Suprapubic skin (tissue), 4 donors: ENCODE data around the gene SLC25A39. TPM values are rescaled to one million over a fixed set of nuclear protein-coding genes. Genes with fewer than 3 reads are reported as not detected.
A peak's percentile ranks its signal among the peaks of the same experiment; 100 is the strongest.

ENCODE experiments used
- DNase-seq, 2 donors: peaks; one replicate each; pipeline ENCODE4 v3.0.0-alpha.2; 2019; ENCODE audit warnings: low spot score in 2 of 2
- H3K27ac ChIP-seq: fragments of 200-600 bp; sonication (generic); one replicate; pipeline ENCODE4 v1.5.1; 2019
- H3K27me3 ChIP-seq: fragments of 200-600 bp; sonication (generic); one replicate; pipeline ENCODE4 v1.5.1; 2019
- H3K36me3 ChIP-seq: fragments of 200-600 bp; sonication (generic); one replicate; pipeline ENCODE4 v1.5.1; 2019
- H3K4me1 ChIP-seq: fragments of 200-600 bp; sonication (generic); one replicate; pipeline ENCODE4 v1.5.1; 2019
- H3K4me3 ChIP-seq: fragments of 200-600 bp; sonication (generic); one replicate; pipeline ENCODE4 v1.5.1; 2019; ENCODE audit warnings: mild to moderate bottlenecking
- H3K9me3 ChIP-seq: fragments of 200-600 bp; sonication (generic); one replicate; pipeline ENCODE4 v1.5.1; 2019
- EP300 ChIP-seq: sonication (generic); formaldehyde crosslinking; IDR thresholded peaks from one replicate; pipeline ENCODE4 v1.6.1; 2017; ENCODE audit warnings: antibody characterized with exemption
- POLR2A ChIP-seq, 2 donors: fragments of 450-650 bp; IDR thresholded peaks; one replicate each; pipeline ENCODE4 v1.6.1; 2017; ENCODE audit warnings: antibody characterized with exemption in 2 of 2, mild to moderate bottlenecking in 2 of 2, moderate library complexity in 2 of 2
- POLR2AphosphoS5 ChIP-seq, 3 donors: sonication (generic); formaldehyde crosslinking; IDR thresholded peaks; one replicate each; pipeline ENCODE4 v1.6.1; 2017; ENCODE audit warnings: antibody characterized with exemption in 3 of 3
- WGBS: methylation state at CpG from one replicate; pipeline ENCODE4 v1.1.5; 2018; 5-methylcytosine and 5-hydroxymethylcytosine counted together
- total RNA-seq, 4 donors: library from RNA; depleted of rRNA; stranded (reverse); fragments of >200 nt; gene quantifications; one replicate each; pipeline ENCODE4 v1.1.0, GENCODE V29; 2016
- TF ChIP-seq, protein P1 (sequence below), 2 donors: fragments of 200-600 bp in 1 of 2; fragments of 450-650 bp in 1 of 2; sonication (generic) in 1 of 2; IDR thresholded peaks; one replicate each; pipeline ENCODE4 v1.5.1; 2016 to 2019; ENCODE audit warnings: antibody characterized with exemption in 2 of 2, mild to moderate bottlenecking in 1 of 2, moderate library complexity in 1 of 2

Gene SLC25A39
- total RNA-seq, 4 donors from 2014 or later = 94.9 to 132 (median 111) TPM

DNA sequence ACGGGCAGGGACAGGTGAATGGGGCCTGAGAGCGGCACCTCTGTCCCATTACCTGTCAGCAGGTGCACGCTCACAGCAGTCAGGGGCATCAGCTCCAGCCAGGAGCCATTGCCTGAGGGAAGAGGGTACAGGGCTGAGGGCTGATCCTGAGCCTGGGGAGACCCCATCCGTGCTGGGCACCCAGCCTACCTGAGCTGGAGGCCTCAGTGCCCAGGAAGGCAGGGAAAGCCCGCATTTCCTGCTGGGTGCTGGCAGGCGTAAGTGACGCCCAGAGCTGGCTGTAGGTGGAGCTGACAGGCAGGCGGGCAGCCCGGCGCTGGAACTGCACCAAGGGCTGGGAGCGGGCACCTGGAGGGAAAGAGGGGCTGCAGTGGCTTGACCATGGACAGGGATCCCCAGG lies 31.6 kb upstream of the SLC25A39 start:
- 81% methylated on average over 7 of the region's 11 CpGs for WGBS
- Histone ChIP-seq H3K27ac (no peak overlapping the region), H3K4me1 (peaks cover 10% of the 10 kb centered on the region), H3K9me3 (no peaks in the 10 kb centered on the region), H3K4me3 (no peak overlapping the region), H3K27me3 (no peaks in the 10 kb centered on the region), H3K36me3 (peaks cover 22% of the 10 kb centered on the region)
- TF ChIP-seq POLR2AphosphoS5 (IDR thresholded peaks at IDR 0.05) (no peak), POLR2A (IDR thresholded peaks at IDR 0.05) (no peak), EP300 (no peak)
- TF ChIP-seq, protein P1, sequence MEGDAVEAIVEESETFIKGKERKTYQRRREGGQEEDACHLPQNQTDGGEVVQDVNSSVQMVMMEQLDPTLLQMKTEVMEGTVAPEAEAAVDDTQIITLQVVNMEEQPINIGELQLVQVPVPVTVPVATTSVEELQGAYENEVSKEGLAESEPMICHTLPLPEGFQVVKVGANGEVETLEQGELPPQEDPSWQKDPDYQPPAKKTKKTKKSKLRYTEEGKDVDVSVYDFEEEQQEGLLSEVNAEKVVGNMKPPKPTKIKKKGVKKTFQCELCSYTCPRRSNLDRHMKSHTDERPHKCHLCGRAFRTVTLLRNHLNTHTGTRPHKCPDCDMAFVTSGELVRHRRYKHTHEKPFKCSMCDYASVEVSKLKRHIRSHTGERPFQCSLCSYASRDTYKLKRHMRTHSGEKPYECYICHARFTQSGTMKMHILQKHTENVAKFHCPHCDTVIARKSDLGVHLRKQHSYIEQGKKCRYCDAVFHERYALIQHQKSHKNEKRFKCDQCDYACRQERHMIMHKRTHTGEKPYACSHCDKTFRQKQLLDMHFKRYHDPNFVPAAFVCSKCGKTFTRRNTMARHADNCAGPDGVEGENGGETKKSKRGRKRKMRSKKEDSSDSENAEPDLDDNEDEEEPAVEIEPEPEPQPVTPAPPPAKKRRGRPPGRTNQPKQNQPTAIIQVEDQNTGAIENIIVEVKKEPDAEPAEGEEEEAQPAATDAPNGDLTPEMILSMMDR (IDR thresholded peaks at IDR 0.05) = no peak
- peak in 1 of 2 donors; percentile 63 for DNase-seq

GRCh38 chr17:44355642-44356099 lies 31.0 kb upstream of the SLC25A39 start:
- no peak overlapping the region for H3K4me3 ChIP-seq
- 87% methylated on average over 8 of the region's 17 CpGs for WGBS
- H3K27me3 ChIP-seq = no peaks in the 10 kb centered on the region
- H3K9me3 ChIP-seq = no peaks in the 10 kb centered on the region
- TF ChIP-seq, protein P1 (IDR thresholded peaks at IDR 0.05) = no peak
- TF ChIP-seq POLR2AphosphoS5 (IDR thresholded peaks at IDR 0.05) (no peak), POLR2A (IDR thresholded peaks at IDR 0.05) (no peak), EP300 (no peak)
- H3K4me1 ChIP-seq = peaks cover 10% of the 10 kb centered on the region
- DNase-seq = peak in 1 of 2 donors; percentile 58
- H3K36me3 ChIP-seq = peaks cover 28% of the 10 kb centered on the region
- no peak overlapping the region for H3K27ac ChIP-seq

DNA sequence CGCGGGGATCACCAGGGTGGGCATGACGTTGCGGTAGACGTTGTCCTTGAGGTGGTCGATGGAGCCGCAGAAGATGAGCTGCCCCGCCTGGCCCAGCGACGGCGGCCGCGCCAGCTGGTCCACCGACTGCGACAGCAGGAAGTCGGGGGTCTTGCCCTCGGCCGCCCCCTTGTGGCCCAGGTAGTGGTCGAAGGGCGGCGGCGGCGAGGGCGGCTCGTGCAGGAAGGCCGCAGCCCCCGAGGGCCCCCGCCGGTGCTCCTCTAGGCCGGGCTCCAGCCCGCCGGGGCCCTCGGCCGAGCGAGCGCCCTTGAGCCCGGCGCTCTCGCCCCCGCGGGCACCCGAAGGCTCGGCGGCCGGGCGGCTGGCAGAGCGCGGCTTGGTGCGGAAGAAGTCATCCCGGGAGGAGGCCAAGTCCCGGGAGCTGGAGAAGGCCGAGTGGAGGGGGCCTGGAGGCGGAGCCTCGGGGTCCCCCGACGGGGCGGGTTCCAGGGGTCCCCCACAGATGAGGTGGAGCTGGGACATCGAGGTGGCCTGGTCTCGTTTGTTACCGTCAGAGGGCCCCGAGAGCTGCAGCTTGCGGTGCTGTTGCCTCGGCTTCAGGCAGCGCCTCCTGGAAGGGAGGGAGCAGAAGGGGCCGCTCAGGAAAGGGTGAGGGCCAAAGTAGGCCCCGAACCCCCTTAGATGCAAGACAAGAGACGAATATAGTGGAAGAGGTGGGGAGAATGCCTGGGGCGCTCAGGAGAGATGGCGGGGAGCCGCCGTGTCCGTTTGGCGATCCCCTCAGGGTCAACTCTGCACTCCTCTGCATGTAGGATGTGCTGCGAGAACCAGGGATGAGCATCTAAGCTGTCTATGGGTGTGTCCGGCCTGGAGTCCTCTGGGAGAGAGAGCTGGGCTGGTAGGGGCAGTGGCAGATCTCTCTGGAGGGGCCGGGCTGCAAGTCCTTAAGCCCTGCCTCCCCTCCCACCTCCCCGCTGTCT lies 30.2 kb upstream of the SLC25A39 start:
- TF ChIP-seq, protein P1 (IDR thresholded peaks at IDR 0.05) = peak in 1 of 2 donors; percentile 19
- no peak for TF ChIP-seq POLR2AphosphoS5 (IDR thresholded peaks at IDR 0.05)
- no peak for TF ChIP-seq EP300
- H3K36me3 ChIP-seq = peaks cover 36% of the 10 kb centered on the region
- H3K4me3 ChIP-seq = peak overlapping the region; percentile 53
- H3K27ac ChIP-seq = no peak overlapping the region
- WGBS = 87% methylated on average over 13 of the region's 77 CpGs
- peak in 1 of 2 donors; percentile 76 for DNase-seq
- no peaks in the 10 kb centered on the region for H3K9me3 ChIP-seq
- no peaks in the 10 kb centered on the region for H3K27me3 ChIP-seq
- peaks cover 10% of the 10 kb centered on the region for H3K4me1 ChIP-seq

GRCh38 chr17:44353672-44354331 lies 29.2 kb upstream of the SLC25A39 start:
- WGBS = 49% methylated on average over 35 of the region's 98 CpGs
- peak overlapping the region; percentile 53 for H3K4me3 ChIP-seq
- H3K27me3 ChIP-seq = no peaks in the 10 kb centered on the region
- H3K9me3 ChIP-seq = no peaks in the 10 kb centered on the region
- TF ChIP-seq, protein P1 (IDR thresholded peaks at IDR 0.05) = no peak
- no peak for TF ChIP-seq POLR2AphosphoS5 (IDR thresholded peaks at IDR 0.05)
- TF ChIP-seq EP300 = no peak
- no peak for TF ChIP-seq POLR2A (IDR thresholded peaks at IDR 0.05)
- DNase-seq = peak in 1 of 2 donors; percentile 75
- H3K4me1 ChIP-seq = peaks cover 17% of the 10 kb centered on the region
- H3K27ac ChIP-seq = no peak overlapping the region
- H3K36me3 ChIP-seq = peaks cover 46% of the 10 kb centered on the region
